Measurements from ENCODE around the gene SEM1.
"Not testable (repeated sequence)": the region's sequence is repeated elsewhere in the genome, so short reads cannot be mapped to it uniquely, and the experiment has no call there.

SEM1 gene

GRCh38 chr7:96701258-96701657 lies 8.4 kb downstream of the SEM1 start:
- peak; percentile 53 for DNase-seq (ENCODE audit: low spot score)

DNA sequence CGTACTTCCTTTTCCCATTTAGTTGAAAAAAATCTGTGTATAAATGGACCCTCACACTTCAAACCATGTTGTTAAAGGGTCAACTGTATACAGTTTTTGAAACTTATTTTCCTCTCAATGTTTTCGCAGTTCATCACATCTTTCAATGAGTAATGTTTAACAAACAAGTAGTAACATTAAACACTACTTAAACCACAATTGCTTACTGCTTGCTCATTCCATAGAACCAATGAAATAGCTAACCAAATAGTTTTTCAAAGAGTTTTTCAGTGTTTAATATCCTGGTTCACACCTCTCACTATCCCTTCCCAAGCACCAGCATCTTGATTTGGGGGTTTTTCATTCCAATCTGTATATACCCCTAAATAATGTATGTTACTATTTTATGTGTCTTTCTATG lies 9.1 kb downstream of the SEM1 start:
- DNase-seq (ENCODE audit: low spot score) = no peak

GRCh38 chr7:96699219-96699871 lies 10.3 kb downstream of the SEM1 start:
- DNase-seq (ENCODE audit: low spot score) = no peak

DNA sequence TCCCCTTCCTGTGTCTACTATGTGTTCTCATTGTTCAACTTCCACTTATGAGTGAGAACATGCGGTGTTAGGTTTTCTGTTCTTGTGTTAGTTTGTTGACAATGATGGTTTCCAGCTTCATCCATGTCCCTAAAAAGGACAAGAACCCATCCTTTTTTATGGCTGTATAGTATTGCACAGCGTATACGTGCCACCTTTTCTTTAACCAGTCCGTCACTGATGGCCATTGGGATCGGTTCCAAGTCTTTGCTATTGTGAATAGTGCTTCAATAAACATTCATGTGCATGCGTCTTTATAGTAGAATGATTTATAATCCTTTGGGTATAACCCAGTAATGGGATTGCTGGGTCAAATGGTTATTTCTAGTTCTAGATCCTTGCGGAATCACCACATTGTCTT lies 11.2 kb downstream of the SEM1 start:
- not testable (repeated sequence) for DNase-seq (ENCODE audit: low spot score)

DNA sequence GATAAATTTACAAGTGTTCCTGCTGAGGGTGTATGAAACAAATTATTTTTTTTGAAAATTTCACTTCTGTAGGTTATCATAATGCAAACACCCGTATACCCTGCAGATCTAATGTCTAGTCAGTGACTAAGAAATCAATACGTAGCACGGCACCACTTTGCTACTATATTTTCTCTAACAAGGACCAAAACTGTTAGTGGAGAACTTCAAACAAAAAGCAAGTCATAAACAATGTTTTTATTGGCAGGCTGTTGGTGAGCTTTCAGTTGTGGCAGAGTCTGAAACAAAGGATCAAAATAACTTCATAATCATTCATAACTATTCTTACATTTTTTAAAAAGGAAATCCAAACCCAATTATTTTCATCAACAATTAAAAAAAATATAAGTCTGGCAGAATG lies 11.8 kb downstream of the SEM1 start:
- no peak for DNase-seq (ENCODE audit: low spot score)

- DNase-seq (ENCODE audit: low spot score) = no peak
Measured at GRCh38 chr7:96695581-96695980, 14.1 kb downstream of the SEM1 start.

DNA sequence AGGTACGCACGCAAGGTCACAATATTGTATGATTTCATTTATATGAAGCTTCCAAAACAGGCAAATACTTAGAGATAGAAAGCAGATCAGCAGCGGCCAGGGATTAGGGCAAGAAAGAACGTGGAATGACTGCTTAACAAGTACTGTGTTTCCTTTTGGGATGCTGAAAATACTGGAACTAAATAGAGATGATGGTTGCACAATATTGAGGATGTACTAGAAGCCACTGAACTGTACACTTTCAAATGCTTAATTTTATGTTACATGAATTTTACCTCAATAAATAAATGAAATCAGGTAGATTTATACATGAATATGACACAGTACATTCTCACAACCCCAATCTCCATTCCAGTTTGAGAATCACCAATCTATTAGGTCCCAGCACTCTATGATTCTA lies 15.6 kb downstream of the SEM1 start:
- DNase-seq (ENCODE audit: low spot score) = no peak

GRCh38 chr7:96691702-96692101 lies 17.9 kb downstream of the SEM1 start:
- DNase-seq (ENCODE audit: low spot score) = no peak

DNA sequence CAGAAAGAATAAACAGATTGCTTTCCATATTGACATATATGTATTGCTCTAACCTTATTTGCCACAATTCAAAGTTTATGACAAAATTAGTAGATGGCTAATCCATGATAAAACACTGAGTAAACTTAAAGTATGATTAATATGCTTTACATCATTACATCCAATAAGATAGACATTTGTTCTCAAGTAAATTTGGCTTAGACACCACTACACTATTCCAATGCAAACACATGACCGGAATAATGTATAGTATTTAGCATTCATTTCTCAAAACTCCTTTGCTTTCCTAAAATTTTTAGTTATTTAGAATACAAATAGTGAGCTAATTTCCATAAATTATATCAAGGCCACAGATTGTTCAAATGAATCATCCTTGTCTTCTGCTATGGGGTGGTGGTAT lies 20.2 kb downstream of the SEM1 start:
- DNase-seq (ENCODE audit: low spot score) = no peak

DNA sequence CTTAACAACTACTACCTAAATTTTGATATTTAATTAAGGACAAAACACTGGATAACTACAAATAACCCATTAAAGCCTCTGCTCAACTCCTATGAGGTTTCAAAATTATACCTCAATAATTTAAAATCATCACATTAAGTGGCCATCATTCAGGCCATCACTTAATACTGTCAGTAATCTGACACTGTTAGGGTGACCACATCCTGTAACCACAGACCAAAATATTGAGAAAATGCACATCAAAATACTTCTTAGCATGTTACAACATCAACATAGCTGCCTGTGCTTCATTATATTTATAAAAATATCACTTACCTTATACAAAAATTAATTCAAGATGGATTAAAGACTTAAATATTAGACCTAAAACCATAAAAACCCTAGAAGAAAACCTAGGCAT lies 23.3 kb downstream of the SEM1 start:
- DNase-seq (ENCODE audit: low spot score) = no peak

GRCh38 chr7:96685755-96686154 lies 23.9 kb downstream of the SEM1 start:
- no peak for DNase-seq (ENCODE audit: low spot score)

DNA sequence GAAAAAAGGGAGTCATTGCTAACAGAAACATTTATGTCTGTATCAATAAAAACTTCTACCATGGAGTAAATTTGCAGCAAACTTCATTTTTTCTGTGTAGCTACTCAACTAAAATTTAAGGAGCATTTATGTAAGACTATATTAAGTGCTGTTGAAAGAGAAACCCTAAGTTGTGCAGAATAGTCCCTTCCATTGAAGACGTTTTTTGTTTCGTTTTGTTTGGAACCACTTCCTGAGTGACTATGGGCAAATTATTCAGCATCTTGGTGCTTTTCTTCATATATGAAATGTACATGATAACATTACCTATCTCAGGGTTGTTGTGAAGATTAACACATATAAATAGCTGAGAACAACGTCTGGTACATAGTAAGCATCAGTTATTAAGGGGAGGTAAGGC lies 24.3 kb downstream of the SEM1 start:
- no peak for DNase-seq (ENCODE audit: low spot score)

DNA sequence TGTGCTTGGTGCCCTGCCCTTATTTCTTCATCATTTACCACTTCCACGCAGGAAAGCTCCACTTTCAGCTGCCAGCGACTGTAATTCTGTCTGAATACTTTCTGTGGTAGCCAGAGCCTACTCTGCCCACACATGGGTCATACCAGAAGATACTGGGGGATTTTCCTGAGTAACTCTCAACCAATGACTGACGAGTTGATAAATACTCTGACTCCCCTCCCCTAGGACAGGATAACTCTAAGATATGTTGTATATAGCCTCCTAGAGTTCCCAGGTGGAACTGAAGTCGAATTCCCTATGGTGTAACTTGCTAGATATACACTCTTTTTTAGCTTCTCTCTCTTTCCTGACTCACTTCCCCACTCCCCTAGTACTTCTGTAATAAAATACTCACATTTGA lies 29.8 kb downstream of the SEM1 start:
- DNase-seq (ENCODE audit: low spot score) = no peak

- DNase-seq (ENCODE audit: low spot score) = no peak
Measured at GRCh38 chr7:96676919-96677318, 32.7 kb downstream of the SEM1 start.

- DNase-seq (ENCODE audit: low spot score) = no peak
Measured at GRCh38 chr7:96675548-96675947, 34.1 kb downstream of the SEM1 start.

DNA sequence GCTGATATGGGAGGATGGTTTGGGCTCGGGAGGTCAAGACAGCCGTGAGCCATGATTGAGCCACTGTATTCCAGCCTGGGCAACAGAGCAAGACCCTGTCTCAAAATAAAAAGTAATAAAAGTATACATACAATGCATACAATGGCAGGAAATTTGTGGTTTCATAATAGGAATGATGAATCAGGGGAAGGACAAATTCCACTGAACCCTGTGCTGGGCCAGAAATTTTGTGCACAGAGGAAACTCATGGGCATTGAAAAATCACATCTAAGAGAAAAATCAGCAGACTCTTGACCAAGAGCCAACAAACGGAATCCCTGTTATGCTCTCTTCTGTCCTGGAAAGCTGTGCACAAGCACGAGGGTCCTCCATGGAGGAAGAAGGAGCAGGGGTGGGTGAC lies 35.1 kb downstream of the SEM1 start:
- DNase-seq (ENCODE audit: low spot score) = no peak

- DNase-seq (ENCODE audit: low spot score) = no peak
Measured at GRCh38 chr7:96671854-96672253, 37.8 kb downstream of the SEM1 start.

- DNase-seq (ENCODE audit: low spot score) = no peak
Measured at GRCh38 chr7:96670338-96671289, 39.0 kb downstream of the SEM1 start.

DNA sequence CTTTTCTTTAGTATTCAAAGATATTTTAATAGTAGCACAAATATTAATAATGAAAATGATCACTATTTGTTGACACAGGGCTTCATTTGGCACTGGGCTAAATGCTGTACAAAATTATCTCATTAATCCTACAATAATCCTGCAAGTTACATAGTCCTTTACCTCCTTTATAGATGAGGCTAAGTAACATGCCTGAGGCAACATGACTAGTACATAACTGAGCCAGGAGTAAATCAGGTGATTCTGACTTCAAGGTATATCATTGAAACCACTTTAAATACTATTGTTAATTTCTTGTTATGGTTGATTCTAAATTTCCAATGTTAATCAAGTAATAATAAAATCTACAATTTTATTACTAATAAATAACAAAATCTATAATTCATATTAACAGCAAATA lies 39.8 kb downstream of the SEM1 start:
- no peak for DNase-seq (ENCODE audit: low spot score)

- DNase-seq (ENCODE audit: low spot score) = no peak
Measured at GRCh38 chr7:96667026-96667425, 42.6 kb downstream of the SEM1 start.

GRCh38 chr7:96665689-96666088 lies 44.0 kb downstream of the SEM1 start:
- DNase-seq (ENCODE audit: low spot score) = no peak

GRCh38 chr7:96664793-96665192 lies 44.9 kb downstream of the SEM1 start:
- DNase-seq (ENCODE audit: low spot score) = no peak

GRCh38 chr7:96663871-96664445 lies 45.7 kb downstream of the SEM1 start:
- DNase-seq (ENCODE audit: low spot score) = no peak

Measured in COLO829 (cell line).